Measurements from ENCODE around the gene SLC66A3.

- TF ChIP-seq CTCF (IDR thresholded peaks at IDR 0.05) (no peak), POLR2A (IDR thresholded peaks at IDR 0.05) (no peak), EP300 (IDR thresholded peaks at IDR 0.05) (no peak), POLR2AphosphoS5 (IDR thresholded peaks at IDR 0.05) (peak in 1 of 3 donors; percentile 30)
Observed at GRCh38 chr2:11154016-11154922, 998 bp upstream of the SLC66A3 start.
